Tongue (tissue), 2 donors: Measurements from ENCODE around the gene NT5DC3. TPM values are rescaled to one million over a fixed set of nuclear protein-coding genes. Genes with fewer than 3 reads are reported as not detected.

Experiments used
- DNase-seq: peaks from one replicate; pipeline ENCODE4 v3.0.0-alpha.2; 2015
- total RNA-seq: library from RNA; depleted of rRNA; stranded (reverse); fragments of >200 nt; gene quantifications from one replicate; pipeline ENCODE4 v1.2.3, GENCODE V29; 2014

The NT5DC3 gene
- total RNA-seq, 1 donor from 2014 or later: 16.0 TPM

DNA sequence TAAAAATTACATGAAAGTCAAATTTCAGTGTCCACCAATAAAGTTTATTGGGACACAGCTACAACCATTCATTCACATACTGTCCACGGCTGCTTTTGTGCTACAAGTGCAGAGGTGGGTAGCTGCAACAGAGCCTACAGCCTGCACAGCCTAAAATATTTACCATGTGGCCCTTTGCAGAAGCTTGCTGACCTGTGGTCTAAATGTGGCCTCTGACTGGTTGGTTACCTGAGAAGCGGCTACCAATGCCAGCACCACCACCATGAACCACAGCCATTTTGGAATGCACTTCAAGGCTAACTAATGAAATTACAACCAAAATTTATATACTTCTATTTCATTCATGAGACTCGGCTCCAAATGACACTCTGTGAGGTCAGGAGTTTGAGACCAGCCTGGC is 58.6 kb downstream of the NT5DC3 start:
- no peak for DNase-seq

DNA sequence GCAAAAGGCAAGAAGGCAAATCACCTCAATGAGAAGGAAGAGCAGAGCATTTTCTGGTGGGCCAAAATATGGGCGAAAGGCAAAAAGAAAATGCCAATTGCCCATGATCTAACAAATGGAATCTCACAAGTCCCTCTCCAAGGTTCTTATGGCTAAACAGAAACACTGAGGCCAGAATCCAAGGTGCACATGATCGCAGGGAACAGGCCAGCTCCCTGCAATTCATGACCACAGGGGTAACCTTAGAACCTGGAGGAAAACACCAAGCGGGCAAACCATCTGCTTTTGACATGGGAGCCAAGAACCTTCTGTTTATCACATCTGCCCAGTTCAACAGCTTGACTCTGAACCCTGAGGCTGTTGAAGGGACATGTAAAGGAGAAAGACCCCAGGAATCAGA is 60.0 kb downstream of the NT5DC3 start:
- no peak for DNase-seq

DNA sequence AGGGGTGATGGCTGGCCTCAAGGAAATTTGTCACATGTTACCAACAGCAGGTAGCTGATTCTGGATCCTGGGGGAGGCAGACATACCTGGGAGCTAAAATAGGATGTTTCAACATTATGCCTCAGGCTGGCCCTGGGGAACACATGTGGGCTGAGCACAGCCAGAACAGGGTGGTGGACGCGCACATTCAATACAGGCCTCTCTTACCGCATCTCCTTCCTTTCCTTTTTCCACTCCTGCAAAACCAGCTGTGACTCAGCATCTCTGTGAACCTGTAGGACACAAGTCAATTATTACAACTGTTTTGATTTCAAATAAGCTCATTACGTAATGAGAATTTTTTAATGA is 61.0 kb downstream of the NT5DC3 start:
- DNase-seq: no peak

DNA sequence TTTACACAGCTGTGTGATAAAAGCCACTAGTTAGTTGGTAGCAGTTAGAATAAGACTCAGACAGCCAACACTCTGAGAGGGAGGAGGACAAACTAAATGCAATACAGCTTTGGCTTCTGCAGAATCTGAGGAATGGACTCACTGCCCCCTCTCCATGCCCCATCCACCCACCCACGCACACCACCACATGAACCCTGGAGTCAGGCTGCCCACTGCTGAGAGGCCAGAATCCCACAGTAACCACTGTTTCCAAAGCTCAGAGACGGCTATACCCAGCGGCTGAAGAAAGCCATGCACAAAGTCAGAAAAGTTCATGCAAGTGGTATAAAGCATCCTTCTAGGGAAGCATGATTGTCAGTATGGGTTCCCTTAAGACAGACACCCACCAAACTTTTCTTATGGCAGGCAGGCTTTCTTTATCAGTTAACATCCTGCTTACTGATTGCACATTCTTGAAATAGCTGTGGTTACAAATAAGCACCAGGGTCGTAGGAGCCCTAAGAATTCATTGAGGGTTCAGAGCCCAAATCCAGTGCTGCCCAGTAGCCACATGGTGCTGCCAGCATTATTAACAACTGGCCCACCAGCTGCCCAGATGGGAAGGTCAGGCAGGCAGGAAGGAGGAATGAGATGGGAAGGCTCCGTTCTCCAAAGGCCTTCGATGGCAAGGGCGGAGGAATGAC is 61.5 kb downstream of the NT5DC3 start:
- DNase-seq: no peak

DNA sequence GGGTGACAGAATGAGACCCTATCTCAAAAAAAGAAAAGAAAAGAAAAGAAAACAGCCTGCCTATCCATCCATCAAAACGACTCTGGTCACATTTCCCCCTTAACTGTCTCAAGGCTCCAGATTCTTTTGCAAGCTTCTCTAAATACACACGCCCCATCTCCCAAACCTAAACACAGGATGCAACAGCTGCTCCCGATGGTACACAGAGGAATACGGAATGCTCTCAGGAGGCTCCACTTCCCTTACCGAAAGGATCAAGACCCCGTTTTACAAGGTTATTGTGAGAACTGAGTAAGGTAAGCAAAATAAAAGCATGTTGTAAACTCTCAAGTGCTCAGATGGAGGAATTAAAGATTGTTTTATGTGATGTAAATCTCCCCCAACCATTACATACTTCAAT is 62.3 kb downstream of the NT5DC3 start:
- DNase-seq: peak; percentile 22

GRCh38 chr12:103774977-103775560 is 66.0 kb downstream of the NT5DC3 start:
- no peak for DNase-seq

DNA sequence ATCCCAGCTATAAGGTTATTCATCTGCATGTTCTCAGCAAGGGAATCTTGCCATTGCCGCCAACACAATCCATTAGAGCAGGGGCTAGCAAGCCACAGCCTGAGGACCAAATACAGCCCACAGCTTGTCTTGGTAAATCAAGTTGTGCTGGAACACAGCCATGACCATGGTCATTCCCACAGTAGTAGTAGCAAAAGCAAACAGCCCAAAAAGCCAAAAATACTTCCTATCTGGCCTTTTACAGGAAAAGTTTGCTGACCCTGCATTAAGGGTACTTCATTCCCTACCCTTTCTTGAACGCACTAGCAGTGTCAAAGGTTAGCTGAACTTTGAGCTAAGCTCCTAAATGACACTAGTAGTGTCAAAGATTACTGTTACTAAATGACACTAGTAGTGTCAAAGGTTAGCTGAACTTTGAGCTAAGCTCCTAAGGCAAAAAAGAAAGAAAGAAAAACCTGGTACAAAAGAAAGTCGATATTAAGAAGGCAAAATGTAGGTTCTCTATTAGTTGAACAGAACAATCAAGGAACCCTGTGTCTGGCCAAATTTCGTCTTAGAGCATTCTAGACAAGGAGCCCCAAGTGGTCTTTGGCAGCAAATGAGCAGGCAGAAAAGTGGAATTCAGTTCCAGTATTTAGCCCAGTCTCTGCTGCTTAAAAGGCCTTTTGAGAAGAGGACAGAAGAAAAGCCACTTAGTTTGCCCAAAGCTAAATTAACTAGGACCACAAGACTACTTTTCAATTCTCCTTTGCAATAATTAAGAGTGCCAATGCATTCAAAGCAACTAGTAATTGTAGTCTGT is 67.7 kb downstream of the NT5DC3 start:
- DNase-seq: peak; percentile 17

GRCh38 chr12:103772367-103773108 is 68.5 kb downstream of the NT5DC3 start:
- no peak for DNase-seq

GRCh38 chr12:103771466-103771865 is 69.6 kb downstream of the NT5DC3 start:
- DNase-seq: peak; percentile 22

- no peak for DNase-seq
These were observed 71.6 kb downstream of the NT5DC3 start for GRCh38 chr12:103769240-103769945.

DNA sequence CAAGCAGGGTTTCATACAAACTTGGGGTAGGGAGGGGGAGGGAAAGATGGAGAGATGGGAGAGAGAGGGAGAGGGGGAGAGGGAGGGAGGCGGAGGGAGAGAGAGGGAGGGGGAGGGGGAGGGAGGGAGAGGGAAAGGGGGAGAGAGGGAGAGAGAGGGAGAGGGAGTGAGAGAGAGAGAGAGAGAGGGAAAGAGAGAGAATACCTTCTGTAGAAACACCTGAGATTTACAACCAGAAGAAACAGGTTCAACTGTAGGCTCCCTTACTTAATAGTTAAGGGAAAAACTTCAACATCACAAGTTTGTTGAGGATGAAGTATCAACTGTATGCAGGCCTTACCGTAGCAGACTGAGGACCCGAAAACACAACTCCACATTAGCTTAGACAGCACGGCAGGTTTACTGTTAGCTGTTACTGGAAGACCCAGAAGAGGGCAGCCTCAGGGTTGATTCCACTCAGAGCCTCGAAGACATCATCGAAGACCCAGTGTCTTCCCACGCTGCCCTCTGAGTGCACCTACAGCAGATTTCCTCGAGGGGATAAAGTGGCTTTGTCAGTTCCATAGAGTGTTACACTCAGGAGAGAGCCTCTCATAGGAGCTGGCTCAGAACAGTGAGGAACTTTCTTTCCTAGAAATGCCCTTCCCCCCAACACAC is 72.4 kb downstream of the NT5DC3 start:
- DNase-seq: no peak

GRCh38 chr12:103766028-103766427 is 75.0 kb downstream of the NT5DC3 start:
- DNase-seq: no peak

GRCh38 chr12:103765322-103765721 is 75.7 kb downstream of the NT5DC3 start:
- no peak for DNase-seq

GRCh38 chr12:103762473-103762872 is 78.6 kb downstream of the NT5DC3 start:
- DNase-seq: no peak

- peak; percentile 59 for DNase-seq
These were observed 82.5 kb downstream of the NT5DC3 start for GRCh38 chr12:103758310-103759089.

DNA sequence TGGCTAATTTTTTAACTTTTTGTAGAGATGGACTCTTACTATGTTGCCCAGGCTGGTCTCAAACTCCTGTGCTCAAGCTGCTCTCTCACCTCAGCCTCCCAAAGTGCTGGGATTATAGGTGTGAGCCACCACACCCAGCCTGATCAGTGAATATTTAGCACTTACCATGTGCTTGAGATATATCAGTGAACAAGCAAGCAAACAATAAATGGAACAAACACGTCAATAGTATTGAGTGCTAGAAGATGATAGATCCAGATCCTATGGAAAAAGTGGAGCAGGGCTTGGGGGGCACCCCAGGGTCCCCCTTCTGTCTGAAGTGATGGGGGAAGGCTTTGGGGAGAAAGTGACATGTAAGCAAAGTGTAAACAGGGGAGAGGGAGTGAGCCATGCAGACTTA is 83.8 kb downstream of the NT5DC3 start:
- no peak for DNase-seq

GRCh38 chr12:103756443-103756842 is 84.6 kb downstream of the NT5DC3 start:
- no peak for DNase-seq

DNA sequence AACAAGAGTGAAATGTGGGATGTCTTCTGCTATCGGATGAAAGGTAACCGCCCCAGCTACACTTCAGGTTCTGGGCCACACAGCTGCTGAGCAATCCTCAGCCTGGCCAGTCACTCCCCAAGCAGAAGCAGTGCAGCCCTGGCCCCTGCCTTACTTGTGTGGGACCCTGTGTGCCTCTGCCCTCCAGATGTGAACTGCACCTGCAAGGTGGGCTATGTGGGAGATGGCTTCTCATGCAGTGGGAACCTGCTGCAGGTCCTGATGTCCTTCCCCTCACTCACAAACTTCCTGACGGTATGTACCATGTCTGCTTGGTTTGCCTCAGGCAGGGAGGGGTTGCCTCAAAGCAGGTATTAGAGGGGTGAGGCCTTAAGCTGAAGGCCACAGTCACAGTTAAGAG is 85.6 kb downstream of the NT5DC3 start:
- DNase-seq: no peak

- DNase-seq: peak; percentile 93
These were observed 89.4 kb downstream of the NT5DC3 start for GRCh38 chr12:103751600-103751999.

DNA sequence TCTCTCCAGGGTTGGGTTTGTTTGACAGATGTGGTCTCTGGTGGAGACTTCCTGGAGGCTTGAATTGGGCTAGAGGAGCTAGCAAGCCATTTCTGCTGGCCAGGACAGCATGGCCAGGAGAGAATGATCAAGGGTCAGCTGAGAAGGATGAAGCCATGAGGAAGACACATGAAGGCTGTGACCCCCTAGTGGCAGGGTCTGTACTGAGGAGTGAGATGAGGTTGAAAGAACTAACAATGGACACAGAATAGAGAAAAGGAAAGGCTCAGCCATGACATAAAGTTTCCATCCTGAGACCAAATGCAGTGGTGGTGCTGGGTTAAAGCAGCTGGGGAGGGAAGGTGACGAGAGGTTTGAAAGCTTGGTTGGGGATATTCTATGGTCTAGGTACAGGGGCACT is 89.9 kb downstream of the NT5DC3 start:
- DNase-seq: no peak

DNA sequence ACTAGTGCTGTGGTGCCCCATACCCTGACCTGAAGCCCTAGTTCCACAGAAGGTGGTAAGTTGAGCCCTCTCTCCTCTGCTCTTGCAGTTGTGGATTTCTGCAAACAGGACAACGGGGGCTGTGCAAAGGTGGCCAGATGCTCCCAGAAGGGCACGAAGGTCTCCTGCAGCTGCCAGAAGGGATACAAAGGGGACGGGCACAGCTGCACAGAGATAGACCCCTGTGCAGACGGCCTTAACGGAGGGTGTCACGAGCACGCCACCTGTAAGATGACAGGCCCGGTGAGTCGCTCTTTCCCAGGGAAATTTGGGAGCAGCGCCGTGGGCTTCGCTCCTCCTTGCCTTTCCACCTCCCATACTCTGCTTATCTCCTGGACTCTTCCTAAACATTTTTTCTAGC is 92.2 kb downstream of the NT5DC3 start:
- DNase-seq: no peak
